Measurements from ENCODE around the gene PTPRM.

Gene PTPRM

GRCh38 chr18:8069708-8070107 is 502.6 kb downstream of the PTPRM start:
- no peak for DNase-seq (ENCODE audit: low read depth in 2 of 2)
- no peak for TF ChIP-seq CTCF (IDR thresholded peaks at IDR 0.05; ENCODE audit: low read depth, low read length)
- no peak overlapping the region for H3K4me3 ChIP-seq (replicated peaks in 1 of 2; ENCODE audit: low read depth in 2 of 2, low read length in 2 of 2)

GRCh38 chr18:8073167-8073566 is 506.1 kb downstream of the PTPRM start:
- no peak overlapping the region for H3K4me3 ChIP-seq (replicated peaks in 1 of 2; ENCODE audit: low read depth in 2 of 2, low read length in 2 of 2)
- no peak for TF ChIP-seq CTCF (IDR thresholded peaks at IDR 0.05; ENCODE audit: low read depth, low read length)
- DNase-seq (ENCODE audit: low read depth in 2 of 2) = no peak

- DNase-seq (ENCODE audit: low read depth in 2 of 2) = no peak
- TF ChIP-seq CTCF (IDR thresholded peaks at IDR 0.05; ENCODE audit: low read depth, low read length) = no peak
Measured at GRCh38 chr18:8080092-8080491, 513.0 kb downstream of the PTPRM start.

DNA sequence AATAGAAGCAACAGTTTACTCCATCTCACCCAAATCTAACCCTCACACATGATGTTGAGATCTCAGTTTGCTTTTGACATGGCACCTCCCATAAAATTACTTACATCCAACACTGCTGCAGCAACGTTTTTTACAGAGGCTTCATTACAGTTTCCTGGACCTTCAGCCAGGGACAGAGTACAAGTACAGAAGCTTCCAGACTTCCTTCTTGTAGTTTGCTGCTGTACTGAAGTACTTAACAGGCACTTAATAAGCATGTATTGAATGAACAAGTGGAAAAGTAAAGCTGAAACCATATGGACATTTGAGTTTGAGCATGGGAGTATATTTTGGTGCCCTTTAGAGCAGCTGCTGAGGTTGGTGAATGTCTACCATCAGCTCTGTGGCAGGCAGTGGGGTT is 514.2 kb downstream of the PTPRM start:
- H3K4me3 ChIP-seq (replicated peaks in 1 of 2; ENCODE audit: low read depth in 2 of 2, low read length in 2 of 2) = no peak overlapping the region
- no peak for TF ChIP-seq CTCF (IDR thresholded peaks at IDR 0.05; ENCODE audit: low read depth, low read length)
- no peak for DNase-seq (ENCODE audit: low read depth in 2 of 2)

More at GRCh38 chr18:8080092-8080491, 513.0 kb downstream of the PTPRM start:
- no peak overlapping the region for H3K4me3 ChIP-seq (replicated peaks in 1 of 2; ENCODE audit: low read depth in 2 of 2, low read length in 2 of 2)

GRCh38 chr18:8081872-8082553 is 514.9 kb downstream of the PTPRM start:
- no peak for TF ChIP-seq CTCF (IDR thresholded peaks at IDR 0.05; ENCODE audit: low read depth, low read length)
- H3K4me3 ChIP-seq (replicated peaks in 1 of 2; ENCODE audit: low read depth in 2 of 2, low read length in 2 of 2) = no peak overlapping the region
- DNase-seq (ENCODE audit: low read depth in 2 of 2) = no peak

- peak; percentile 77 for TF ChIP-seq CTCF (IDR thresholded peaks at IDR 0.05; ENCODE audit: low read depth, low read length)
- peak; percentile 62 to 77 for DNase-seq (ENCODE audit: low read depth in 2 of 2)
- H3K4me3 ChIP-seq (replicated peaks in 1 of 2; ENCODE audit: low read depth in 2 of 2, low read length in 2 of 2) = no peak overlapping the region
Measured at GRCh38 chr18:8084160-8084559, 517.0 kb downstream of the PTPRM start.

DNA sequence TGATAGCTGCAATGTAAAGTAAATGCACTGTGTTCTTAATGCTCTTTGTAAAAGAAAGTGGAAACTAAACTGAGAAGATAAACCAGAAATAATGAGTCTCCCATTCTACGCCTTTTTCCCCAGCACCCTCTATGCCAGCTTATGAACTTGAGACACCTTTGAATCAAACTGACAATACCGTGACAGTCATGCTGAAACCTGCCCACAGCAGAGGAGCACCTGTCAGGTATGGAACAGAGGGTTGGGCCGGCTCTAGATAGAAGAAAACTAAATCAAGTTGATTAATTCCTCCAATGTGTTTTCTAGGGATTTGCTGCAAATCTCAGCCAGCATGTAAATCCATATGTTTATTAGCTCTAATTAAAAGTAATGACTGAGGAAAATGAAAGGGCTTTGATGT is 521.5 kb downstream of the PTPRM start:
- TF ChIP-seq CTCF (IDR thresholded peaks at IDR 0.05; ENCODE audit: low read depth, low read length) = no peak
- no peak overlapping the region for H3K4me3 ChIP-seq (replicated peaks in 1 of 2; ENCODE audit: low read depth in 2 of 2, low read length in 2 of 2)
- no peak for DNase-seq (ENCODE audit: low read depth in 2 of 2)
